Smooth muscle cell (in vitro differentiated cells): ENCODE measurements around the gene HS3ST4. TPM values are rescaled to one million over a fixed set of nuclear protein-coding genes. Genes with fewer than 3 reads are reported as not detected.

Experiments
- DNase-seq: peaks from one replicate; lab custom pipeline; 2025; ENCODE audit not compliant: unreplicated experiment; lab: John Stamatoyannopoulos, UW
- H2AFZ ChIP-seq: fragments of 200-600 bp; sonication (generic); 2 replicates; pipeline ENCODE4 v1.6.0; 2016; ENCODE audit warnings: antibody characterized with exemption, low read depth, mild to moderate bottlenecking
- H3F3A ChIP-seq: fragments of 200-600 bp; sonication (generic); 2 replicates; pipeline ENCODE4 v1.6.0; 2017; ENCODE audit warnings: antibody characterized with exemption, low read depth
- H3K27ac ChIP-seq: fragments of 200-600 bp; sonication (generic); 2 replicates; pipeline ENCODE4 v1.5.1; 2016; ENCODE audit warnings: low read depth, mild to moderate bottlenecking
- H3K27me3 ChIP-seq: fragments of 200-600 bp; sonication (generic); 2 replicates; pipeline ENCODE4 v1.6.1; 2016; ENCODE audit warnings: low read depth, mild to moderate bottlenecking
- H3K36me3 ChIP-seq: fragments of 200-600 bp; sonication (generic); 2 replicates; pipeline ENCODE4 v1.5.1; 2016; ENCODE audit warnings: low read depth
- H3K4me1 ChIP-seq: fragments of 200-600 bp; sonication (generic); 2 replicates; pipeline ENCODE4 v1.5.1; 2016; ENCODE audit warnings: low read depth
- H3K4me2 ChIP-seq: fragments of 200-600 bp; sonication (generic); 2 replicates; pipeline ENCODE4 v1.6.0; 2016; ENCODE audit warnings: mild to moderate bottlenecking
- H3K4me3 ChIP-seq: fragments of 200-600 bp; sonication (generic); 2 replicates; pipeline ENCODE4 v1.5.1; 2016; ENCODE audit warnings: mild to moderate bottlenecking
- H3K79me2 ChIP-seq: fragments of 200-600 bp; sonication (generic); 2 replicates; pipeline ENCODE4 v1.6.0; 2016; ENCODE audit warnings: low read depth, mild to moderate bottlenecking
- H3K9ac ChIP-seq: fragments of 200-600 bp; sonication (generic); 2 replicates; pipeline ENCODE4 v1.6.0; 2016; ENCODE audit warnings: low read depth
- H3K9me3 ChIP-seq: fragments of 200-600 bp; sonication (generic); replicated peaks from 2 replicates; pipeline ENCODE4 v1.5.1; 2016; ENCODE audit warnings: low read depth
- H4K20me1 ChIP-seq: fragments of 200-600 bp; sonication (generic); 2 replicates; pipeline ENCODE4 v1.6.0; 2016; ENCODE audit warnings: low read depth
- WGBS: methylation state at CpG from one replicate; pipeline ENCODE4 v1.1.7; 2016; ENCODE audit warnings: low lambda C conversion rate; 5-methylcytosine and 5-hydroxymethylcytosine counted together
- polyA plus RNA-seq: library from polyadenylated mRNA; unstranded; fragments of >200 nt; fragmentation: Nextera tagmentation; extraction: Ambion mirVana; gene quantifications from 2 replicates; pipeline ENCODE4 v1.2.1, GENCODE V29; 2016
- total RNA-seq: library from RNA; depleted of rRNA; stranded (reverse); fragments of >200 nt; gene quantifications from 2 replicates; pipeline ENCODE4 v1.2.3, GENCODE V29; 2014
- TF ChIP-seq, protein P1 (sequence below): fragments of 200-600 bp; sonication (generic); IDR thresholded peaks from 2 replicates; pipeline ENCODE4 v1.5.1; 2017; ENCODE audit warnings: borderline replicate concordance, mild to moderate bottlenecking, antibody characterized with exemption; ENCODE audit not compliant: insufficient read depth, poor library complexity, severe bottlenecking

Gene HS3ST4
- total and polyA plus RNA-seq, 2 experiments from 2014 or later, result 0.29 to 2.2 TPM

DNA sequence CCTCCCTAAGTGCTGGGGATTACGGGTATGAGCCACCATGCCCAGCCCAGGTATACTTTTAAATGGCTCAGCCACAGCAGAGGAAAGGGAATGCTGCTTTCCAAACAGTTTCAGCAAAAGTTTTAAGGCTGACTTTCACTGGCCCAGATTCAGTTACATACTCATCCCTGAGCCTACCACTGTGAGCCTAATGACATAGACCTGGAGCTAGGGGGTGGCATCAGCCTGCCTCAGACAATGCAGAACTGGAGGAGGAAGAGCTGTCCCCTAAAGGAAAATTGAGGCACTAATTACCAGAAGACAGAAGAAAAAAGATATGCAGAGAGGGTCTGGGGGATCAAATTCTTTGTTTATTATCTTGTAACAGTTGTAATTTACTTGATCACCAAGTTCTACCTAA is 43.9 kb downstream of the HS3ST4 start:
- no peak for DNase-seq

DNA sequence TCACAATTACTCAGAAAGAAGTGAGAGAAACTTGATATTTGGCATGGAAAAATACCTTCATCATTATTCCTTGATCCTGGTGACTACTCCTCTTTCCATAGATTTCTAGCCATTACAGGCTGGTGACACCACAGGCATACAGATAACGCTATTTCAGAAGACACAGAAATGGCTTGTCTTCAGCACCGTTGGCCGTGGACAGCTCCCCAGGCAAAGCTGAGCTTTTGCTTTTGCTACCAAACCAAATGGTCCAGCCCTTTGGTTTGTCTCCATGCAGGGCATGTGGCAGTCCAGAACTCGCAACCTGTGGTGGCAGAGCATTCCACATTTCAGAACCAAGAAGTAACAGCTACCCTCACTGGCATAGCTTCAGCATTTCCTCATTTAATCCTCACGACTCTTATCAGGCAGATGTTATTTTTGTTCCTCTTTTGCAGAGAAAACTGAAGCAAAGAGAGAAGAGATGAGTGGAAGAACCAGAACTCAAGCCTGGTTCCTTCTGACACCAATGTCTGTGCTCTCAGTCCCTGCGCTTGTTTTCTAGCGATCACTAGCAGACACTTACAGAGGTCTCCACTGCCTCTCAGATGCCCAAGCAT is 55.5 kb downstream of the HS3ST4 start:
- no peak overlapping the region for H2AFZ ChIP-seq
- TF ChIP-seq, protein P1, sequence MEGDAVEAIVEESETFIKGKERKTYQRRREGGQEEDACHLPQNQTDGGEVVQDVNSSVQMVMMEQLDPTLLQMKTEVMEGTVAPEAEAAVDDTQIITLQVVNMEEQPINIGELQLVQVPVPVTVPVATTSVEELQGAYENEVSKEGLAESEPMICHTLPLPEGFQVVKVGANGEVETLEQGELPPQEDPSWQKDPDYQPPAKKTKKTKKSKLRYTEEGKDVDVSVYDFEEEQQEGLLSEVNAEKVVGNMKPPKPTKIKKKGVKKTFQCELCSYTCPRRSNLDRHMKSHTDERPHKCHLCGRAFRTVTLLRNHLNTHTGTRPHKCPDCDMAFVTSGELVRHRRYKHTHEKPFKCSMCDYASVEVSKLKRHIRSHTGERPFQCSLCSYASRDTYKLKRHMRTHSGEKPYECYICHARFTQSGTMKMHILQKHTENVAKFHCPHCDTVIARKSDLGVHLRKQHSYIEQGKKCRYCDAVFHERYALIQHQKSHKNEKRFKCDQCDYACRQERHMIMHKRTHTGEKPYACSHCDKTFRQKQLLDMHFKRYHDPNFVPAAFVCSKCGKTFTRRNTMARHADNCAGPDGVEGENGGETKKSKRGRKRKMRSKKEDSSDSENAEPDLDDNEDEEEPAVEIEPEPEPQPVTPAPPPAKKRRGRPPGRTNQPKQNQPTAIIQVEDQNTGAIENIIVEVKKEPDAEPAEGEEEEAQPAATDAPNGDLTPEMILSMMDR, result no peak
- no peaks in the 10 kb centered on the region for H3K79me2 ChIP-seq
- no peaks in the 10 kb centered on the region for H3K9me3 ChIP-seq
- no peak overlapping the region for H3K4me3 ChIP-seq
- H3K4me1 ChIP-seq, result no peaks in the 10 kb centered on the region
- WGBS, result 64% methylated on average over 7 of the region's 7 CpGs
- DNase-seq, result peak; percentile 6
- no peak overlapping the region for H3K27ac ChIP-seq
- no peaks in the 10 kb centered on the region for H3K27me3 ChIP-seq
- no peaks in the 10 kb centered on the region for H3F3A ChIP-seq
- H3K9ac ChIP-seq, result no peak overlapping the region
- no peak overlapping the region for H3K4me2 ChIP-seq
- no peaks in the 10 kb centered on the region for H3K36me3 ChIP-seq
- H4K20me1 ChIP-seq, result no peaks in the 10 kb centered on the region

More for the DNA sequence above, 43.9 kb downstream of the HS3ST4 start:
- no peaks in the 10 kb centered on the region for H3K79me2 ChIP-seq
- no peaks in the 10 kb centered on the region for H3K36me3 ChIP-seq
- no peak overlapping the region for H3K9ac ChIP-seq
- no peak overlapping the region for H3K4me2 ChIP-seq
- no peaks in the 10 kb centered on the region for H3K4me1 ChIP-seq
- no peaks in the 10 kb centered on the region for H4K20me1 ChIP-seq
- no peak overlapping the region for H3K4me3 ChIP-seq
- no peak overlapping the region for H2AFZ ChIP-seq
- peaks cover 31% of the 10 kb centered on the region for H3K27me3 ChIP-seq
- no peaks in the 10 kb centered on the region for H3K9me3 ChIP-seq
- no peaks in the 10 kb centered on the region for H3F3A ChIP-seq
- H3K27ac ChIP-seq, result no peak overlapping the region
- TF ChIP-seq, protein P1, result no peak
- whole genome bisulfite sequencing, result 92% methylated on average over 1 of the region's 1 CpG

DNA sequence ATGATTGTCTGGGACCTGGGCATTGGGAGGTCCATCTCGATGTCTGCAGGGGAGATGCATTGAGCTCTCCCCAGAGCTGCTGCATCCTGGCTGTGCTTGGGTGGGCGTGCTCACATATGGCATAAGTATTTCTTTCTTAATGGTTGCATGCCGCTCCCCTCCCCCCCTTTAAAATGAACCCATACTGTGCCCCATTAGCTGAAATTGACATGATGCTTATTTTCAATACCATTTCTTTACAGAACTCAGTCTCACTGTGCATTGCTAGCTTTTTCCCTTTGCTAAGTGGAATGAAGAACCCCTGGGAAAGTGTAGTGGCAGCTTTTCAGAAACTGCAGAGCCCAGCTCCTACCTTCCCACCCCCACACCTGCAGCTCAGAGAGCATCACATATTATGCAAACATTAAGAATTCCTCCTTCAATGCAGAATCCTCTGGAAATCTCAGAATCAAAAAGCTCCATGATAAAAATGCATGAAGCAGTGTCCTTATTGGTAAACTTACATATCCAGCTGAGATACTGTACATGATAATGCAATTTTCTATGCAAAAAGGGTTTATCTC is 56.4 kb downstream of the HS3ST4 start:
- no peaks in the 10 kb centered on the region for H3K27me3 ChIP-seq
- no peaks in the 10 kb centered on the region for H3K9me3 ChIP-seq
- H4K20me1 ChIP-seq, result no peaks in the 10 kb centered on the region
- no peak overlapping the region for H3K9ac ChIP-seq
- H3K79me2 ChIP-seq, result no peaks in the 10 kb centered on the region
- no peaks in the 10 kb centered on the region for H3K36me3 ChIP-seq
- no peak overlapping the region for H3K27ac ChIP-seq
- no peaks in the 10 kb centered on the region for H3F3A ChIP-seq
- H3K4me1 ChIP-seq, result no peaks in the 10 kb centered on the region
- 89% methylated on average over 3 of the region's 3 CpGs for WGBS
- no peak overlapping the region for H2AFZ ChIP-seq
- TF ChIP-seq, protein P1, result no peak
- DNase-seq, result no peak
- no peak overlapping the region for H3K4me3 ChIP-seq
- H3K4me2 ChIP-seq, result no peak overlapping the region
